ENCODE data around the gene PROB1. TPM values are rescaled to one million over a fixed set of nuclear protein-coding genes. Genes with fewer than 3 reads are reported as not detected.
A peak's percentile ranks its signal among the peaks of the same experiment; 100 is the strongest.

PROB1 gene
- total and polyA plus RNA-seq, 2 of the 13 experiments (the other 11 are each of a cell fraction or from before 2014, with no cell fraction given) = 0.69 to 1.1 TPM

DNA sequence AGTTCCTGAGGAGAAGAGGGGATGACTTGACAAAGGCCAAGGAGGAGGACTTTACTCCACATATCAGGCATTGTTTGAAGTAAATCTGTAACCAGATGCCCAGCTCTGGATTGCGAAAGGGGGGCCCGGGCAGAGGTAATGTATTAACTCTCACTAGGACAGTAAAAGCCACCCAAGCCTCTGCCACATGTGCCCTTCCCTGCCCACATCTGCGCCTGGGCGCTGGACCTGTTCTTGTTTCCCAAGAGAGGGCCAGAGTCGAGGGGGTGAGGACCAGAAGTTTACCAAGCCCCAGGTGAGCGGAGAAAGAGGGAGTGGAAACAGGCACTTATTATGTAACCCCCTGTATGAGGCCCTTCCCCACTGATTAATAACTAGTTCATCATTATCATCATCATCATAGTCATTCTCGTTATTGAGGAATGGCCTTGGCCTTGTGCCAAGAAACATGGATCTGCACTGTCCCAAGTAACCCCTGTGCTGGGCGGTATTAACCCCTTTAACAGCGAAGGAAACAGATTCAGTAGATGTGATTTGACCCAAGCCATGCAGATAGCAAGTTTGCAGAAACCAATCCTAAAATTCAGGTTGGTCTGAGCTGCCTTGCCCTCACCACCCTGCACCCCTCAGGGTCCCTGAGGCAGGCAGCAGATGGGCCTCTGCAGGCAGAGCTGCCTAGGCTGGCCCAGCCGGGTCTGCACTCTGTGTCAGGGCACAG, 11.5 kb downstream of the PROB1 start, which contains the start of gene SLC23A1 (continued):
- TF ChIP-seq, protein P1, sequence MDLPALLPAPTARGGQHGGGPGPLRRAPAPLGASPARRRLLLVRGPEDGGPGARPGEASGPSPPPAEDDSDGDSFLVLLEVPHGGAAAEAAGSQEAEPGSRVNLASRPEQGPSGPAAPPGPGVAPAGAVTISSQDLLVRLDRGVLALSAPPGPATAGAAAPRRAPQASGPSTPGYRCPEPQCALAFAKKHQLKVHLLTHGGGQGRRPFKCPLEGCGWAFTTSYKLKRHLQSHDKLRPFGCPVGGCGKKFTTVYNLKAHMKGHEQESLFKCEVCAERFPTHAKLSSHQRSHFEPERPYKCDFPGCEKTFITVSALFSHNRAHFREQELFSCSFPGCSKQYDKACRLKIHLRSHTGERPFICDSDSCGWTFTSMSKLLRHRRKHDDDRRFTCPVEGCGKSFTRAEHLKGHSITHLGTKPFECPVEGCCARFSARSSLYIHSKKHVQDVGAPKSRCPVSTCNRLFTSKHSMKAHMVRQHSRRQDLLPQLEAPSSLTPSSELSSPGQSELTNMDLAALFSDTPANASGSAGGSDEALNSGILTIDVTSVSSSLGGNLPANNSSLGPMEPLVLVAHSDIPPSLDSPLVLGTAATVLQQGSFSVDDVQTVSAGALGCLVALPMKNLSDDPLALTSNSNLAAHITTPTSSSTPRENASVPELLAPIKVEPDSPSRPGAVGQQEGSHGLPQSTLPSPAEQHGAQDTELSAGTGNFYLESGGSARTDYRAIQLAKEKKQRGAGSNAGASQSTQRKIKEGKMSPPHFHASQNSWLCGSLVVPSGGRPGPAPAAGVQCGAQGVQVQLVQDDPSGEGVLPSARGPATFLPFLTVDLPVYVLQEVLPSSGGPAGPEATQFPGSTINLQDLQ (CRISPR knock-in tag; IDR thresholded peaks at IDR 0.05) = no peak
- TF ChIP-seq SMAD1 (CRISPR knock-in tag; IDR thresholded peaks at IDR 0.05; ENCODE audit: borderline replicate concordance, low read depth) (no peak), SALL1 (CRISPR knock-in tag; IDR thresholded peaks at IDR 0.05) (peak; percentile 71), SETDB1 (CRISPR knock-in tag; IDR thresholded peaks at IDR 0.05; ENCODE audit: borderline replicate concordance) (no peak), ZMYM2 (CRISPR knock-in tag; IDR thresholded peaks at IDR 0.05) (no peak), CENPX (CRISPR knock-in tag; IDR thresholded peaks at IDR 0.05) (no peak), ZBTB7A (CRISPR knock-in tag; IDR thresholded peaks at IDR 0.05) (no peak), FOXJ3 (CRISPR knock-in tag; IDR thresholded peaks at IDR 0.05; ENCODE audit: borderline replicate concordance) (no peak), PHF5A (CRISPR knock-in tag; IDR thresholded peaks at IDR 0.05; ENCODE audit: low read depth, unreplicated experiment) (peak; percentile 29), CBX1 (IDR thresholded peaks at IDR 0.05; ENCODE audit: low read depth) (no peak), BRD4 (CRISPR knock-in tag; IDR thresholded peaks at IDR 0.05) (no peak), ZNF781 (CRISPR knock-in tag; IDR thresholded peaks at IDR 0.05; ENCODE audit: borderline replicate concordance, not compliant biosample characterization) (no peak), ZNF670 (CRISPR knock-in tag; IDR thresholded peaks at IDR 0.05; ENCODE audit: borderline replicate concordance) (no peak), RARG (CRISPR knock-in tag; IDR thresholded peaks at IDR 0.05; ENCODE audit: low read depth) (no peak), ATF1 (CRISPR knock-in tag; IDR thresholded peaks at IDR 0.05) (no peak), ZNF335 (CRISPR knock-in tag; IDR thresholded peaks at IDR 0.05) (no peak), MBNL3 (CRISPR knock-in tag; conservative IDR thresholded peaks at IDR 0.05) (no peak), ZNF225 (CRISPR knock-in tag; IDR thresholded peaks at IDR 0.05) (no peak), SNAPC2 (CRISPR knock-in tag; IDR thresholded peaks at IDR 0.05) (no peak), ZNF460 (CRISPR knock-in tag; IDR thresholded peaks at IDR 0.05; ENCODE audit: borderline replicate concordance) (no peak), ZFP82 (CRISPR knock-in tag; IDR thresholded peaks at IDR 0.05; ENCODE audit: borderline replicate concordance) (no peak)
- TF ChIP-seq, protein P2, sequence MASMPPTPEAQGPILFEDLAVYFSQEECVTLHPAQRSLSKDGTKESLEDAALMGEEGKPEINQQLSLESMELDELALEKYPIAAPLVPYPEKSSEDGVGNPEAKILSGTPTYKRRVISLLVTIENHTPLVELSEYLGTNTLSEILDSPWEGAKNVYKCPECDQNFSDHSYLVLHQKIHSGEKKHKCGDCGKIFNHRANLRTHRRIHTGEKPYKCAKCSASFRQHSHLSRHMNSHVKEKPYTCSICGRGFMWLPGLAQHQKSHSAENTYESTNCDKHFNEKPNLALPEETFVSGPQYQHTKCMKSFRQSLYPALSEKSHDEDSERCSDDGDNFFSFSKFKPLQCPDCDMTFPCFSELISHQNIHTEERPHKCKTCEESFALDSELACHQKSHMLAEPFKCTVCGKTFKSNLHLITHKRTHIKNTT (CRISPR knock-in tag; IDR thresholded peaks at IDR 0.05) = no peak
- TF ChIP-seq, protein P3, sequence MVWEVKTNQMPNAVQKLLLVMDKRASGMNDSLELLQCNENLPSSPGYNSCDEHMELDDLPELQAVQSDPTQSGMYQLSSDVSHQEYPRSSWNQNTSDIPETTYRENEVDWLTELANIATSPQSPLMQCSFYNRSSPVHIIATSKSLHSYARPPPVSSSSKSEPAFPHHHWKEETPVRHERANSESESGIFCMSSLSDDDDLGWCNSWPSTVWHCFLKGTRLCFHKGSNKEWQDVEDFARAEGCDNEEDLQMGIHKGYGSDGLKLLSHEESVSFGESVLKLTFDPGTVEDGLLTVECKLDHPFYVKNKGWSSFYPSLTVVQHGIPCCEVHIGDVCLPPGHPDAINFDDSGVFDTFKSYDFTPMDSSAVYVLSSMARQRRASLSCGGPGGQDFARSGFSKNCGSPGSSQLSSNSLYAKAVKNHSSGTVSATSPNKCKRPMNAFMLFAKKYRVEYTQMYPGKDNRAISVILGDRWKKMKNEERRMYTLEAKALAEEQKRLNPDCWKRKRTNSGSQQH (CRISPR knock-in tag; IDR thresholded peaks at IDR 0.05; ENCODE audit: low read depth) = no peak
- TF ChIP-seq, protein P4, sequence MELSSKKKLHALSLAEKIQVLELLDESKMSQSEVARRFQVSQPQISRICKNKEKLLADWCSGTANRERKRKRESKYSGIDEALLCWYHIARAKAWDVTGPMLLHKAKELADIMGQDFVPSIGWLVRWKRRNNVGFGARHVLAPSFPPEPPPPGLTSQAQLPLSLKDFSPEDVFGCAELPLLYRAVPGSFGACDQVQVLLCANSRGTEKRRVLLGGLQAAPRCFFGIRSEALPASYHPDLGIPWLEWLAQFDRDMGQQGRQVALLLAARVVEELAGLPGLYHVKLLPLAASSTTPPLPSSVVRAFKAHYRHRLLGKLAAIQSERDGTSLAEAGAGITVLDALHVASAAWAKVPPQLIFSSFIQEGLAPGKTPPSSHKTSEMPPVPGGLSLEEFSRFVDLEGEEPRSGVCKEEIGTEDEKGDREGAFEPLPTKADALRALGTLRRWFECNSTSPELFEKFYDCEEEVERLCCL (CRISPR knock-in tag; IDR thresholded peaks at IDR 0.05; ENCODE audit: borderline replicate concordance) = no peak
